Measurements from ENCODE around the gene PTPRT.

PTPRT gene

DNA sequence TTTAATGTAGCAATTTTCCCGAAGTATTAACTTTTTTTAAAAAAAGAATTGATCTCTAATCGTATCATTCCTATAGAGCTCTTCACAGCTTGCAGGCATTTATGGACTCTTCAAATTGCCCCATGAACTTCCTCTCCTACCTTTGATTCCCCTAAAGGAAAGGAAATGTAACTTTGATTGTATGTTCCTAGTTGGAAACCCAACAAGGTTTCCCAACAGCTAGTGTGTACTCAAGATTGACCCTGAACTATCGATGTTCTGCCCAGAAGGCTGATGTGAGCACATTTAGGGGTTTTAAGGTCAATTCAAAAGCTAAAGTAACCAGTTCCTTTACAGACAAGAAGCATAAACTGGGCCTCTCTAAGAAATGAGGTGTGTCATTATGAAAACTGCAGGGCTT, 491.7 kb downstream of the PTPRT start:
- no peak for DNase-seq

DNA sequence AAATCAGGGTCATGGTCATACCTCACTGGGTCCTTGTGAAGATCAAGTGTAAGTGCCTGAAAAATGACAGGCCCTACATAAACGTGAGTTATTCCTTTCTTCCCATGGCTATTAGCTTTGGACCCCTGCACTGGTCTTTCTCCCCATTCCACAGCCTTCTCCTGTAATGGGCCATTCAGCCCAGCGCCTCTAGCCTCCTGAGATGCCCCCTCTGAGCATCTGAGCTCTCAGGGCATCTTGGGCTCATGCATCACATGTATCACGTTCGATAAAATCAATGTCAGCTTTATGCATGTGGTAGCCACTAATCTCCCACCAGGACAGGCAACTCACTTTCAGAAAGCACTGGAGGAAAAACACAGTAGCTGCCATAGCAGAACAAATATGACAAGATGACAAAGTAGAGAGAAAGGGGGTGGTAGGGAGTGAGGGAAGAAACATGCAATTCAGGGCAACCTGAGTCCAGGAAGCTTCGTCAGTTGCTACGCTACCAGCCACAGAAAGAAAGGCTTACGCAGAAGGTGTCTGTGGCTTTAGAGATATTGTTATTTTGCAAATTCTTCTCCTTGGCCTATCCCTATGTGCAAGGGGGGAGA, 498.8 kb downstream of the PTPRT start:
- no peak for DNase-seq

DNA sequence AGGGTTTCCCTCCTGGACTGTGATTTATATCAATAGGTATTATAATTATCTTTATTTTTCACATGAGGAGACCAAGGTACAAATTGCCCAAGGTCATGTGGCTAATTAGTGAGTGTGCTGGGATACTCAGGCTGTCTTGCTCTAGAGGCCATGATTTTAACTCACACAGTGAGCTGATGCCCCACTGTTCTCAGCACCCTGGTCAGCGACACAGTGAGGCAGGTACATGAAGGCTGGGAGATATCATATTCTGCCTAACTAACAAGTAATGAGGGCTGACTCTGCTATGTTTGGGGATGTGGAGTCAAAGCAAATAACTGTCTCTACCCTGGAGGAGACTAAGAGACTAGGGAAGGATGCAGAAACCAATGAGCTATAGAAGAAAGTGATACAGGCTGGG, 501.1 kb downstream of the PTPRT start:
- DNase-seq = no peak

DNA sequence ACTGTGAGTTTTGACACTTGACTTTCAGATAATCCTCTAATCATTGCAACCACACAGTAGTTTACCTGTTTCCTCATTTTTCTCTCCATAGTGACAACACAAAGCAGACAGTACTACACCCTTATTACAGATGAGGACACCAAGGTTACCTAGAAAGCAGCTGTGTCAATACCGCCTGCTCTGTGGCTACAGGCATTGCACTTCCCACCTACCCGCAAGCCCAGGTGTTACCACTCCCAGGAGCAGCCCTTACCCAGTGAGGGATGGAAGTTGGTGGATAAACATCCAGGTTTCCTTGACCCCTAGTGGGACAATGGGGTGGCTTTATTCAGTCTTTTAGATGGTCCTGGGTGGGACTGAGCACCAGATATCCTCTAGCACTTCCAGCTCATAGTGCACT, 503.6 kb downstream of the PTPRT start:
- DNase-seq = no peak

DNA sequence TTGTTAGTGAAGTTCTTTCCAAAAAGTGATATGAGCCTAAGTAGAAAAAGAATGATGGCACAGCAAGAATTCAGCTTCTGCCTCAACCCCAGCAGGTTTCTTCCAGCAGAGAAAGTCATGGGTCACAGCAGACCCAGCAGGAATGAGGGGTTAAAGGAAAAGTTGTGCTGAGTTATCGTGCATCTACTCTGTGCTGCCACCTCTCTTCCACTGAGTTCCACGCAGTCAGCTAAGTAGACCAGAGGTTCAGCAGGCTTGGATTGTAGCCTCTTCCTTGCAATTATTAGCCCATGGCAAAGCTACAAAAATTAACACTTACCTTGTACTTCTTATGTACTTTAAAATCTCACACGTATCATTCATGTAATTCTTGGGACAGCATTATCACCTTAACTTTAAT, 510.8 kb downstream of the PTPRT start:
- no peak for DNase-seq

DNA sequence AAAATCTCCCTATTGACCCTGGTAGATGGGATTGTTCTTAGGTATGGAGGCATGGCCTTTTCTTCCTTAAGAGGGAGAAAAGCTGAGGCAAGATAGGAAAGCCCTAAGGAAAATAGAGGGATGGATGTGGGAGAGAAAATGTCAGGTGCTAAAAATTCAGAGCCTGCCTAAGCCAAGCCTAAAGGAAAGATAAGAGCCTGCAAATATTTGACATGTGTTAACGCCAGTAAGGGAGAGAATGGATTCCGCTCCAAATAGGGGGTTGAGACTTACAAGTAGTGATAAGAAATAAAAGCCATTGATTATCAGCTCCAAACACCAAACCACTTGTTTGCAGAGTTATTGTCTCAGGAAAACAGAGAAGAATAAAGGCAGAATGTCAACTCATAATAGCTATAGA, 533.6 kb downstream of the PTPRT start:
- no peak for DNase-seq

DNA sequence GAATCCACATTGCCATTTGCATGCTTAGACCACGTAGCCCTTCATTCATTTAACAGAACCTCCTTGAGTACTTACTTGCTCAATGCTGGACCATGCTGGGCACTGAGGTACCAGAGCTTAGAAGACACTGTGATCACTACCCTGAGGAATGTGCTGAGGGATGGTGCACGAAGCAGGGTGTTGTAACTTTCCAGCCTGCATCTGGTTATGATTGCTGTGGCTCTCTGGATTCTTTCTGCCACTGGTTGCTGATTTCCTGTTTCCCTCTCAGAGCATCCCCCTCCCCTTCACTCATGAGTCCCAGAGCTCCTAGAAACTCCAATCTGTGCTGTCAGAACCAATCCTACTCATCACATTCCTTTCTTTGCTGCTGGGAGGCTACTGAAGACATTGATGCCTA, 537.4 kb downstream of the PTPRT start:
- DNase-seq = no peak

DNA sequence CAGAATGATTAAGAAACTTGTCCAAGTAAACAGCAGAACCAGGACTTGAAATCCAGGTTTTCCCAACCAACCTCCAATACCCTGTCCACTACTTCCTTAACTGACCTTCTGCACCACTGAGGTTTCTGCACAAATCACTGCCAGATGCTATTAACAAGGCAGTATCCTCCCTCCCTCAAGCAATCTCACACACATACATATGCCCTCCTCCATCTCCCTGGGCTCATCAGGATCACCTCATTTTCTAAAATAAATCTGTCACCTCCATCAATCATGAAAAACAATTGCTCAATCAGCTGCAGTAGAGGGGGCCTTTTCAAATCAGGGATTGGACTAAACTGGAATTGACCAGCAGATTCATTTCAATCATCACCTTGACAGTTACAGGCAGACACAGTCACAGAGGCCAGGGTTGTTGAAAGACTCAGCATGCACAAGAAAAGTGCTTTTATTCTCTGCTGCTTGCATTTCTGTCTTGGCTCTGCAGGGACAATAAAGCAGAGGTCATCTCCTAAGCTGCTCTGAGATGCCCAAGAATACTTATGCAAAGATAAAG, 539.4 kb downstream of the PTPRT start:
- DNase-seq = no peak

DNA sequence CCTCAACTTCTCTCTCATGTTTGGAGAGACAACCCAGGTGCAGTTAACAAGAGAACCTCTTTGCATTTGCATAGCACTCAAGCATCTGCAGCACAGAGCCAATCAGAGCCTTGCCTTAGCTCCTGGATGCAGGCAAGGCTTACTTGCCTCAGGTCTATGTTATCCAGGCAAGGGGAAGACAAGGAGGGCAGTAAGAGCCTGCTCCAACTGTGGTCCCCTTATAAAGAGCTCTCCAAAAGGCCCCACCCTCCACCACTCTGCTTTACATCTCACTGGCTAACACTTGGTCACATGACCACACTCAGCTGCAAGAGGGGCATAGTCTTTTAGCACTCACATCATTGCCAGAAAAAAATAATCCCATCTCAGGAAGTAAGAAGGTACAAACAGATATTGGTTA, 540.0 kb downstream of the PTPRT start:
- DNase-seq = no peak

DNA sequence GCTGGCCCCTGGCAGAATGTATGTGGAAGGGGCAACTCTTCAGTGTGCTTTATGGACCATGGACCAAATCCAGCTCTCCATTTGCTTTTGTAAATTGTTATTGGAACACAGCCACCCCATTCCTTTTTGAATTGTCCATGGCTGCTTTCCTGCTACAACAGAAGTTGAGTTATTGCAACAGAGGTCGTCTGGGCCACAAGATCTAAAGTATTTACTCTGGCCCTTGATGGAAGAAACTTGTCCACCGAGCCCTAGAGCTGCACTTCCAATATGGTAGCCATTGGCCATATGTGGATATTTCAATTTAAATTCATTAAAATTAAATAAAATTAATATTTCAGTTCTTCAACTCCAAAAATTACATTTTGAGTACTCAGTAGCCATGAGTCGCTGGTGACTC, 543.5 kb downstream of the PTPRT start:
- DNase-seq = no peak

DNA sequence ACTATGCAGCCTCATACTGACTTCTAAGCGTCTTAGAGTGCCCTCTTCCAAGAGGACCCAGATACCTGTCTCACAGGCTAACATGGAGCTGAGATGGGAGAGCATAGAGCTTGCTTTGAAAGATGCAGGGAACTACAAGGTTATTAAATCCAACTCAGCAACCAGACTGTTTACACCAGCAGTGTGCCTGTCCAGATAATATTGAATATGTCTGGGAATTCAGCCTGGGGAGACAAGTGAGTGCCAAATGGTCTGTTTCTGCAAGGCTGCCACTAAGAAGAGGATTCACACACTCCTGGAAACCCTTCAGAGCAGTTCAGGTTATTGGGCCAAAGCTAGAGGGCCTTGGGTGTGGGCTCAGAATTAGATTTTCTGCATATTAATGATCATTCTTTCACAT, 547.8 kb downstream of the PTPRT start:
- no peak for DNase-seq

DNA sequence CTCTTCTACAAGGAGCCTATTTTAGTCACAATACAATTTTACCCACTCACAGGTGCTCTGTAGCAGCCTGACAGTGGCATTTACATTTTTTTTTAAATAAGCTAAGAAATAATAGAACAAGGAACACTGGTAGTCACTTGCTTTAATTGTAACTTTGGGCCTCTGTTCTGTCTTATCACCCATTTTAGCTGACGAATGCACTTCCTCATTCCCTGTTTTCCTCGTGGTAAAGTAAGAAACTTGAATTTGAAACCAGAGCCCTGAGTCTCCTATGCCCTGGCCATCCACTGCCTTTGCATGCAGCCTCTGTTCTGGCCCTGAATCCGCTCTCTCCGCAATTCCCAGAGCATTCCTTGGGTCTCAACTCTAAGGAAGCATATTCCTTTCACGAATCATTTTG, 550.6 kb downstream of the PTPRT start:
- DNase-seq = no peak

DNA sequence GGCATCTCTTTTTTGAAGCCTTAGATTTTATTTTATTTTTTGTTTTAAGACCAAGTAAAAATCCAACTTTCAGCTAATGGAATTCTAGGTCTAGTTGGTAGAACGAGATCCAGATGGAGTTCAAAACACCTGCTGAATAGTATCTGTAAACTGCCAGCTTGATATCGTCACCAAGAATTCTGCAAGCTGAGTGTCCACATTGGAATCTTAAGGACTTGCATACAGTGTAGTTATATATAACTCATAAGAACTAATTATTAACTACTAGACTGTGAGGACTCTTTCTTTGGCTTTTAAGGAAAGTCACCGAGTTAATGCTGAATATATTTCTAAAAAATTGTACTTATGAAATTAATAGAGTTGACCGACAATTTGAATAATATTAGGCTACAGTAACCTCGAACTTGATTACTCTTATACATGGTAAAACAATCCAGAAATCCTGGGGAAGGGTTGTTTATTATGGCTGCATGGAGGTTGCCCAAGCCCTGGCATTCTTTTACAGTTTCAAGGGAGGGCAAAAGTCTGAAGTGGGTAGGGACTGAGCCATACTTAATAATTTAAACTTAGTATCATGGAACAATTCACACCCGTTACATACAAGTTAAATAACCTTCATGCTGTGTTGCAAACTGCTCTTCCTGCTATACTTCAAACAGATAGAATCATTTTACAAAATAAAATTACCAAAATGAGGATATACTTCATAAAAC, 553.9 kb downstream of the PTPRT start:
- no peak for DNase-seq

DNA sequence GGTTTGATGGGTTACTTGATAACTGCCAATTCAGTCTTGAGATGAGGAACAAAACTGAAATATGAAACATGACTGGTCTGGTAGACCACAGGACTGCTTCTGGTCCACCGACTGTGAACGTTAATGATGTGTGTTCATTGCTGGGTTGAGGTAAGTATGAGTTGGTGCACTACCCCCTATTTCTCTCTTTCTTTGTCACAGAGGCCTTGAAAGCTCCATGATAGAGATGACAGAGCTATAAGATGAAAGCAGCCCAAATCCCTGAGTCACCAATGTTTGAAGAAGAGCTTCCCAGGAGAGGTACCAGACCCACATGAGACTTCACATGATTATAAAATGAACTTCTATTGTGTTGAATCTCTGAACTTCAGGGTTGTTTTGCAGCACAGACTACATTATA, 555.5 kb downstream of the PTPRT start:
- DNase-seq = no peak

DNA sequence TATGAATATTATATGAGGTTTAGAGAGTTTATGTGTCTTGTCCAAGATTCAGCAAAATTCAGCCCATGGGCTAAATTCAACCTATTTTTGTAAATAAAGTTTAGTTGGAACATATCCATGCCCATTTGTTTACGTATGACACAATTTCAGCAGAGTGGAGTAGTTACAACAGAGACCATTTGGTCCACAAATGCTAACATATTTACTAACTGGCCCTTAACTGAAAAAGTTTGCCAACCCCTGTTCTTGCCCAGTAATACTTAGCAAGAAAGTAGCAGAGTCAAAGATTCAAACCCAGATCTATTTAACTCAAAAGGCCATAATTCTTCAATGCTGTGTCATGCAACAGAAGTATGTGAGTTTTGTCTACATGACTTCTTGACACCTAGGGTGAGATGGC, 561.0 kb downstream of the PTPRT start:
- no peak for DNase-seq

DNA sequence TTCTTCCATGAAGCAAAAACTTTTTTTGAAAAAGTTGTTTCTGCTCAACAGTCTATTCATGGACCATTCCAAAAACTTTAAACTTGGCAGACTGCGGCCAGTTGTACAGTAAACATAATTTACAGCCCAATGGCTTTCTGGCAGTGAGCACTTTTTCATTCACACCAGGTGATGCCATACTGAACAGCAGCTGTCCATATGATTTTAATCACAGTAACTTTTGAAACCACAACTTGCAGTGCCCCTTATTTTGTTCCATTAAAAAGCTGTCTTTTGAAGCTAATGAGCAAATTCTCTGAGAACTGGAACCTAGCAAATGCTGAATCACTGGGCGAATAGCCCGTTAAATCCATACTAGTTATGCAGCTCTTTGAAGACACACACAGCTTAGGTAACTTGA, 576.6 kb downstream of the PTPRT start:
- DNase-seq = no peak

DNA sequence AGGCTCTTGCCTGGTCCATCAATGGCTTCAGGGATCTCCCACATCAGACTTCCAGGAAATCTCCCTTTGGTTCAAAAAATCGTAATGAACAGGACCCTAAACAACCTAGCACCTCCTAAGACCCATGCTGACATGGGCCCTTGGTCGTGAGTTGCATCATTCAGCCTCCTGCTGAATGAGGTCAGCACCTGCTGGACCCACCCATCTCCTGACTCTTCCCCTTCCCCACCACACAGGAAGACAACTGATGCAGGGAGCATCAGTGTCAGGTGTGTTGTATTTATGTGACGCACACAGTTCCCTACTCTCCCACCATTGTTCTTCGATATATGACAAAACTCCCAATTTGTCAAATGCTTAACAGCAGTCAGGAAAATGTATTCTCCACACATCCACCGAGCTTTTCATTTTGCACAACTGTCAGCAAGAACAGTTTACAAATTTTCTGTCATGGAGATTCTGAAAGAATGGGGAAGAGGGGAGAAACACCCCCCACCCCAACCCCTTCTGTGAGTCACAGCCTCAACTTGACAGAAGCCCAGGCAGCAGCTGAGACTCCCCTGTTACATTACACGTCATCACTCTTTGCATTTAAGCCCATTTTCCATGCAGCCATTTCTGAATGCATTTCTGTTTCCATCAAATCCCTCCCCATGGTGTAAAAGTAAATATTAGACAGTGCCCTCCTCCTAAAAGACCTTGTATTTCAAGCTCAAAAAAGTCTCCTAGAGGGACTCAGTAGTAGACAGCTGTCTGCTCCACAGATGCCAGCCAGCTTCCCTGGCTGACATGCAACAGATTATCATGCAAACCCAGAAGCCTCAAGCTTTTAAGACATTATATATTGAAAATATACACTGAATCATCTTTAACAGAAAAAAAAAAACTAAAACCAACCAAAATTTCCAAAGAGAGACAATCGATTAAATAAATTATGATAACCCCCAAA, 577.5 kb downstream of the PTPRT start:
- no peak for DNase-seq

DNA sequence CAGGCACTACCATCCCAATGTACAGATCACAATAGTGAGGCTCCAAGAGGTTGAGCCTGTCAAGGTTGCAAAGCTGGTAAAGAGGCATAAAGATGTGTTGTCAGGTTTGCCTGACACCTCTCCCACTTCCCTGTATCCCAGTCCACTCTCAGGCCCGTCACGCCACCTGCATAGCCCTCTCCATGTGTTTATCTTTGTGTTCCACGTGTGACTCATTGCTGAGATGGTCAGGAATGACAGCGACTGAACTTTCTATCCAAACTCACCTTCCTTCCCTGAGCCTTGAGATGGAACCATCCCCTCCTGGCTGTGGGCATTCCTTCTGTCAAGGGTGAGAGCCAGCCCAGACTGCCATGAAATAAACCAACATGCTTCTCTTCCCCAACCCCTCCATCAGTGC, 578.3 kb downstream of the PTPRT start:
- DNase-seq = no peak

DNA sequence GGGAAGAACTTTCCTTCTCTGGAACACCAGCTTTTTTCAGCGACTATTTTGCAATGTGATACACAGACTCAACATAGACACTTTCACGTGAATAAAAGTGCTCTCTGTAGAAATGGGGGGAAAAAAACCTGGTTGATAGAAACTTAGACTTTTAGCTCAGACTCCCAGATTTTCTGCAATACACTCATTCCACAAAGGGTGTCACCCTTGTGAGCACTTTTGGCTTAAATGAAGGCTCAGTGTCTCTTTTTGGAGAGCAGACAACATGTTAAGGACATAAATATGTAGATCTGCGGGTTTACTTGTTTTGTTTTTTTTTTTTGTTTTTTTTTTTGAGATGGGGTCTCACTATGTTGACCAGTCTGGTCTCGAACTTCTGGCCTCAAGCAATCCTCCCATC, 579.6 kb downstream of the PTPRT start:
- DNase-seq = no peak

DNA sequence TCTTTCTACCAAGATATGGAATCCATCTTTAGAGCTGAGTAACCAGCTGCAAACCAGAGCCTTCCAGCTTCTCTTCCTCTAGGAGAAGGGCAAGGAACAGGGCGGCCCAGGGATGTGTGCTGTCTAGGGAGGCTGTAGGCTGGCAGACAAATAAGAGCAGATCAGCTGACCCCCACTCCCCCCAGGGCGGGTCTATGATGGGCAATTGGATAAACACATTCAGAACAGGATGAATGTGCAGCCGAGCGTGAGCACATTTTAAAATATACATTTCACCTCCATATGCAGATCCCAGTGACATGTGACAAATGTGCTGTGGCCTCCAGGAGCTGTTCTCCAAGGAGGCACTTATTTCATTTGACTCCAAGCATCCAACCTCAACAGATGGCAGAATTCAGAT, 580.1 kb downstream of the PTPRT start:
- no peak for DNase-seq

DNA sequence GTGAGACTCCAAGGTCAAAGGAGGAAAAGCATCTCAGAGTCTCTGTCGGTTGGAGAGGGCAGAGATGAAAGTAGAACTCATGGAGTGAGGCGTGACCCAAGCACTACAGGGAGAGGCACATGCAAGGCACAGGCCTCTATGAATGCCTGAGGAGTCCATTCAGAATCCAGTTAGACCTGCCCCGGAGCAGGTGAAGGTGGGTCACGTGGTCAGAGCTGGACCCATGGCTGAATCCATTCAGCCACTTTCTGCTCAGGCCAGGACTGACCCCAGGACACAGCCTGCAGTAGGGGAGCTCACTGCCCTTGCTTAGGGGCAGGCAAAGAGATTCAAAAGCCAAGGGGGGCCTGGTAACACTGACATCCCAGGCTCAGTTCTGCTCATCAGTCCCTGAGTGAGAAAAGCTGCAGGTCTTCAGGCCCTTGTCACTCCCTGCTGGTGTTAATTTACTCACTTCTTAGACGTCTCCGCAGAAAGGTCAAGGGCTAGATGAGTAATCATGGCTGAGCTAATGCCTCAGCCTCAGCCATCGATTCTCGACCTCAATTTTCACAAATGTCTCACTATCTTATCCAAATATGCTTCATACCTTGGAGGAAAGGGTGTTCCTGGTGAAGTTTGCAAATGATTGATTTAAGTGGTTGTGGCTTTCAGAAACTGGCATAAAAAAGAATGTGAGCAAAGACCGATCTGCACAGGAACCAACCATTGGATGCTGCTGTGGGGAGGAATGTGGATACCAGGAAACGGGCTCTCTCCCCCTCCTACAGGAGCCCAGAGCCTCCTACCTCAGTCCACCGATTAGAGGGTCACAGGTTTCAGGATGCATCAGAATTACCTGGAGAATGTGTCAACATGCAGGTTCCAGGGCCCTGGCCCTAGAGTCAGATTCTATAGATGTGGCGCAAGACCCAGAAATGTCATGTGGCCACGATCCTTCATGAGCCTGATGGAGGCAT, 584.4 kb downstream of the PTPRT start:
- no peak for DNase-seq

DNA sequence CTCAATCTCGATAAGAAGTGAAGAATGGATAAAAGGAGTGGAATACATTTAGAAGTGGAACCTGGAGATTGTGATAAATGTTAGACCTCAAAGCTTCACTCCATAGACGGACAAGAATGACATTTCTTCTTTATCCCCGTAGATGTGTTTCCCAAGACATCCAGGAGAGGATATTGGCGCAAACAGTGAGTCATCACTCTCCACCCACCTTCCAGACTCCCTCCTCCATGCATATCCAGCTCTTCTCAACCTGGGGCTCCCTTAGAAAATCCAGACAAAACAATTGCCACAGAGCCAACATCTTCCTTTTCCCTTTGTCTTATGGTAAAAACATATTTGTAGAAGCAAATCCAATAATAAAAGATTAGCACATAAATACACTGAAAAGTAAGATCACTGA, 586.1 kb downstream of the PTPRT start:
- DNase-seq = no peak

DNA sequence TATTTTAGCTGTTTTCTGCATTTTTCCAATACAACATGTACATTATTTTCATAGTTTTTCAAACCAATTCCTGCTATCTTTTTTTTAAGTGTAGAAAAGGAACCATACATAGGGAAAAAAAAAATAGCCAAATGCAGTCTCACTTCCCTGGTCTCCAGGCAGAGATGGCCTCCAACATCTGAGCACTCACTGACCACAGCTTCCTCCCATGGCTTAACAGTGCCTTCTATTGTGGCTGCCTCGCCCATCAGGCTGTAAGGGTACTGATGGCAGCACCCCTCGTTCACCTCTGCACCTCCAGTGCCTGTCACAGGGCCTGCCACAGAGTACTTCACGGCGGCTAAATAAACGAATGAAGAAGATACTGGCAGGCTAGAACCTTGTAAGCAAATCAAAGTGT, 591.1 kb downstream of the PTPRT start:
- no peak for DNase-seq

Data from CD4-positive, alpha-beta T cell treated with Interleukin-1 beta for 1 hour (primary cell).